Measurements from ENCODE around the gene CFDP1.

The CFDP1 gene

DNA sequence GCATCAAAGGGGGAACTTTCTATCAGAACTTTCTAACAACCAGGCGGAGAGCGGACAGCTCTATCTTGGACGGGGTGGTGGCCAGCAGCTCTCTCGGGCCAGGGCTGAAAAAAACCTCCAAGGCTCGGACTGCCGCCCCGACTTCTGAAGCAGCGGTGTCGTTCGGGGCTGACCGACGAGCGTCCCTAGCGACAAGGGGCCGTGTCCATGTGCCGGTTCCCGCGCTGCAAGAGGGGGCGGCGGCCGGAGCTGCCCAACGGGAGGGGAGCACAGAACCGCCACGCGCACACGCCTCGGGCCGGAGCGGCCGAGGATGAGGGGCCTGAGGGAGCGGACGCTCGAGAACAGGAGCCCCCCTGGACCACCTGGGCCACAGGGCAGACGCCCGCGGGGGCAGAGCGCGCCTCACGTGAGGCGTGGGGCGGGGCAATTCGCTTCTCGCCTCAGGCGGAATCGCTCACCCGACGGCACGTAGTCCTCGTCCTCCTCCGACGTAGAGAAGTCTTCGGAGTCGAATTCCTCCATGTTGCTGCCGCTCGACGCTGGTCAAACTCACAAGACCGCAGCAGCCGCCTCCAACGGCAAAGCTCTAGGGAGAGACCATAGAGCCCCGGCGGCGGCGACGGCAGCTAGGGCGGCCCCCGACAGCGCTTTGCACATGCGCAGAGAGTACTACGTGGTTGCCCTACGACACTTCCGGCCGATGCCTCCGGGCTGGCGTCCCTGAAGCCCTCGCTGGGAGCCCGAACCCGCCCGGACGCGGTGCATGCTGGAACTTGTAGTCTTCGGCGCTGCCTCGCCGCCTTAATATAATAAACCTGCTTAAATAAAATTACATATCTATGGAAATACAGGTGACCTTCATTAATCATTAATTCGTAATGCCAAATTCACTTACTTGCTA is at the start of gene CFDP1:
TSS of gene CFDP1 (minus strand) at position 676 of the 904 bp plus-strand sequence. CDS start at position 525, 151 bp downstream.
- DNase-seq = peak; percentile 91 to 93

GRCh38 chr16:75482434-75483205 is 49.3 kb upstream of the CFDP1 start:
- no peak for DNase-seq

DNA sequence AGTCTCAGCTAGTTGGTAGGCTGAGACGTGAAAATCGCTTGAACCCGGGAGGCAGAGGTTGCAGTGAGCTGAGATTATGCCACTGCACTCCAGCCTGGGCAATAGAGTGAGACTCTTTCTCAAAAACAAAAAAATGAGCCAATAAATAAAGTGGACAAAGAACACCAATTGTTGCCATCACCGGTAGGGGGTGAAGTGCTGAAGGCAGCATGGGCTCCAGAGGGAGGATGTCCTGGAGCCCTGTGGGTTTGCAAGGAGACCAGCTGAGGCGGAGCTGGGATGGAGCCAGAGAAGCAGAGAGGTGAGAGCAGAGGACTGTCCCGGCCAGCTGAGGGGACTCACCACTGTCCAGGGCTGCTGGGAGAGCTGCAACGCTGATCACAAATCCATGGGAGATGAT is 48.2 kb upstream of the CFDP1 start:
- DNase-seq = no peak

- DNase-seq = no peak
Observed at GRCh38 chr16:75479421-75479990, 46.2 kb upstream of the CFDP1 start.

- no peak for DNase-seq
Observed at GRCh38 chr16:75478480-75479345, 45.4 kb upstream of the CFDP1 start.

DNA sequence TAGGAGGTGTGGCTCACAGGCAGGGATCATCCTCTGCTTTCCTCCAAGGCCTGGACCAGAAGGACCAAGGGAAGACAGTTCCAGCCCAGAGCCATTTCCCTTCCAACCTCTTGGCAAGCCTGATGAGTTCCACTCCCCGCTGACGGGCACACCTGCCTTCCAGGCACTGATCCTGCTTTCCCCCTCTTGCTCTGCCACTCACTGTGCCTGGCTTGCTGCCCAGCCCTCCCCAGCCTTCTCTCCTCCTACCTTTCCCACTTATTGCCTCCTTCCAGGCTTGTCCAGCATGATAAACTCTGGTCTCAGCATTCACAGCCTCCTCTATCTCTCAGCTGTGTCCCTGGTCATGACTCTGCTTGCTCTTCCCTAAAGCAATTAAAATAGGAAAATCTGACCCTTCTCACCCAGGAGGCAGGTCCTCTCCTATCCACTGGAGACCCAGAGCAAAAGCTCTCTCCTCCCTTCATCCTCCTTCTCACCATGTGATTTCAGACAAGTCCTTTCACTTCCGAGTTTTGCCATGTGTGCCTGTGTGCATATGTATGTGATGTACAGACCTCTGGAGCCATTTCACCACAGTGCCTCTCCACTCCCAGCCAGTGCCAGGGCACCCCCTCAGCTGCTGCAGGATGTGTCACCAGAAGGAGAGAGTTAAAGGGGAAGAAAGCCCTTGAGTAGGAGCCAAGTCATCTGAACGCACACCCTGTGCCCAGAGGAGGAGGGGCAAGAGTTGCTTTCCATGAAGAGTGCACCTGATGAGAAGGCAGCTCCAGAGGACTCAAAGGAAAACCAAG is 44.6 kb upstream of the CFDP1 start:
- peak; percentile 24 to 48 for DNase-seq

- DNase-seq = no peak
Observed at GRCh38 chr16:75476817-75477216, 43.5 kb upstream of the CFDP1 start.

DNA sequence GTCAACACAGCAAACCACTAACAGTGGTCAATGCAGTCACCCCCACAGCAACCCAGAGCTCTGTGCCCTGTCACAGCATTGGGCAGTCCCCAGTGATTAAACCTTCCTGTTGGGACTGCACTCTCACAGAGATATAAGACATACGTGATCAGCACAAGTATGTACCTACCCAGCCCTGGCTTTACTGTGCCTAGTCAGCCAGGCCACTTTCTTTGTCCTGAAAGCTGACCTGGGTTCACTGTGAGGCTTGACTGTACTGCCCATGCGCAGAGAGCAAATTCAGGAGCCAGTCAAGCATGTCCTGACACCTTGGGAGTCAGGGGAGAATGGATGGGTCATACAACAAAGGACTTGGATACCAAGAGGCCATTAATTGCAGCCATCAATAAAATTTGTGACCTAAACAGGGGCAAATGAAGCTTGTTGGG is 42.1 kb upstream of the CFDP1 start:
- DNase-seq = no peak

GRCh38 chr16:75472908-75473877 is 39.9 kb upstream of the CFDP1 start:
- DNase-seq = no peak

- peak; percentile 79 to 80 for DNase-seq
Observed at GRCh38 chr16:75471723-75472633, 38.7 kb upstream of the CFDP1 start.

DNA sequence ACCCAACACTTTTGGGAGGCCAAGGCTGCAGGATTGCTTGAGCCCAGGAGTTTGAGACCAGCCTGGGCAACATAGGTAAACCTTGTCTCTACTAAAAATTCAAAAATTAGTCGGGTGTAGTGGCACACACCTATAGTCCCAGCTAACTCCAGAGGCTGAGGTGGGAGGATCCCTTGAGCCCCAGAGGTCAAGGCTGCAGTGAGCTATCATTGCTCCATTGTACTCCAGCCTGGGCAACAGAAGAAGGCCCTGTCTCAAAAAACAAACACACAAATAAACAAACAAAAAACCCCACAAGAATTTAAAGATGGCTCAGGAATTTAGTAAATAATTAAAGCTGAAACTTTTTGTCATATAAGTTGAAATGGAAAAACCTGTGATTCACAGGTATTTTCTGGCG is 33.5 kb upstream of the CFDP1 start:
- no peak for DNase-seq

GRCh38 chr16:75464122-75464918 is 31.0 kb upstream of the CFDP1 start, which contains the start of gene TMEM170A:
Gene TMEM170A, minus strand, starts transcription at chr16:75464689. Its CDS starts 89 bp downstream, at chr16:75464600.
- peak; percentile 96 to 97 for DNase-seq

- peak; percentile 24 to 43 for DNase-seq
Observed at GRCh38 chr16:75463389-75464121, 30.3 kb upstream of the CFDP1 start.

- peak in 1 of 2 experiments; percentile 12 for DNase-seq
Observed at GRCh38 chr16:75462806-75463205, 29.5 kb upstream of the CFDP1 start.

GRCh38 chr16:75461575-75461974 is 28.3 kb upstream of the CFDP1 start:
- no peak for DNase-seq

DNA sequence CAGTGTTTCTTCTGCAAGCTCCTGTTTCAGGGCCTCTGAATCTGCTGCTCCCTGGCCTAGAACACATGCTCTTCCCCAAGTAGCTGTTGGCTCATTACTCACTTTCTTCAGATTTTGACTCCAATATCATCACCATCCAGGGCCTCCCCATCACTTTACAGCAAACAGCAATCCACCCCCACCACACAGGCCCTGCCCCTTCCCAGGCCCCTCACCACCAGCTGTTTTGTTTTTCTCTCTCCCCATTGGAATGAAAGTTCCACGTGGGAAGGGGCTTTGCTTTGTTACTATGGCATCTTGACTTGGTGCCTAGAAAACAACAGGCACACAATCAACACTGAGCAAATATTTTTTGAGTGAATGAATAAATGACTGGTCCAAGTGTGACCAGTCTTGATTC is 27.1 kb upstream of the CFDP1 start:
- no peak for DNase-seq

- DNase-seq = no peak
Observed at GRCh38 chr16:75459691-75460090, 26.4 kb upstream of the CFDP1 start.

All from Kasumi-1 (cell line).